A673 (cell line): ENCODE data around the gene PCSK7.

Experiments
- EZH2 ChIP-seq: fragments of 200-600 bp; sonication (generic); IDR thresholded peaks from 2 replicates; pipeline ENCODE4 v1.6.1; 2017; ENCODE audit warnings: borderline replicate concordance, low read depth, mild to moderate bottlenecking, mixed read lengths, antibody characterized with exemption, low read length; ENCODE audit not compliant: poor library complexity, severe bottlenecking
- TF ChIP-seq, protein P1 (sequence below): fragments of 300-800, 200-600 bp; sonication (generic); conservative IDR thresholded peaks from 2 replicates; pipeline ENCODE4 v1.5.1; 2017; ENCODE audit warnings: low read depth, mild to moderate bottlenecking, antibody characterized with exemption, low read length, moderate library complexity, mixed read lengths

DNA sequence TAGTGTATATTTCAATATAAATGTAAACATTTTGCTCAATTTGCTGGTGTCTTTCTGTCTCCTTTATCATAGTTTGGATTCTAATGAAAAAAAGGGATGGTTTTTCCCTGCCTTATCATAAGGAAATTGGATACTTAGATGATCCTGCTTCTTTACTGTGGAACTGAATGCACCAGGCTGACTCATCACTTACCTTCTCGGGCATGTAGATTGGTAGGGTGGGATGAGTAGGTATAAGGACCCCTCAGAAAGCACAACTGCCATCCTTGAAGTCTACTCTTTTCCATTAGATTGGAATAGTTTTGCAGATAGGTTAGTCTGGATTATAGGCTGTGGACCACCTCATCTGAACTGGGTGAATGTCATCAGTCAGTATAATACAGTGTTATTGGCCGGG is 60.9 kb downstream of the PCSK7 start:
- TF ChIP-seq, protein P1, sequence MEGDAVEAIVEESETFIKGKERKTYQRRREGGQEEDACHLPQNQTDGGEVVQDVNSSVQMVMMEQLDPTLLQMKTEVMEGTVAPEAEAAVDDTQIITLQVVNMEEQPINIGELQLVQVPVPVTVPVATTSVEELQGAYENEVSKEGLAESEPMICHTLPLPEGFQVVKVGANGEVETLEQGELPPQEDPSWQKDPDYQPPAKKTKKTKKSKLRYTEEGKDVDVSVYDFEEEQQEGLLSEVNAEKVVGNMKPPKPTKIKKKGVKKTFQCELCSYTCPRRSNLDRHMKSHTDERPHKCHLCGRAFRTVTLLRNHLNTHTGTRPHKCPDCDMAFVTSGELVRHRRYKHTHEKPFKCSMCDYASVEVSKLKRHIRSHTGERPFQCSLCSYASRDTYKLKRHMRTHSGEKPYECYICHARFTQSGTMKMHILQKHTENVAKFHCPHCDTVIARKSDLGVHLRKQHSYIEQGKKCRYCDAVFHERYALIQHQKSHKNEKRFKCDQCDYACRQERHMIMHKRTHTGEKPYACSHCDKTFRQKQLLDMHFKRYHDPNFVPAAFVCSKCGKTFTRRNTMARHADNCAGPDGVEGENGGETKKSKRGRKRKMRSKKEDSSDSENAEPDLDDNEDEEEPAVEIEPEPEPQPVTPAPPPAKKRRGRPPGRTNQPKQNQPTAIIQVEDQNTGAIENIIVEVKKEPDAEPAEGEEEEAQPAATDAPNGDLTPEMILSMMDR, result no peak
- TF ChIP-seq EZH2, result no peak
